Suprapubic skin (tissue), 4 donors: Measurements from ENCODE around the gene PUS7.

Source experiments
- POLR2A ChIP-seq, 2 donors: fragments of 450-650 bp; IDR thresholded peaks; one replicate each; pipeline ENCODE4 v1.6.1; 2017; ENCODE audit warnings: antibody characterized with exemption in 2 of 2, mild to moderate bottlenecking in 2 of 2, moderate library complexity in 2 of 2
- POLR2AphosphoS5 ChIP-seq, 3 donors: sonication (generic); formaldehyde crosslinking; IDR thresholded peaks; one replicate each; pipeline ENCODE4 v1.6.1; 2017; ENCODE audit warnings: antibody characterized with exemption in 3 of 3
- TF ChIP-seq, protein P1 (sequence below), 2 donors: fragments of 200-600 bp in 1 of 2; fragments of 450-650 bp in 1 of 2; sonication (generic) in 1 of 2; IDR thresholded peaks; one replicate each; pipeline ENCODE4 v1.5.1; 2016 to 2019; ENCODE audit warnings: antibody characterized with exemption in 2 of 2, mild to moderate bottlenecking in 1 of 2, moderate library complexity in 1 of 2

GRCh38 chr7:105423987-105424386, 98.1 kb downstream of the PUS7 start:
- TF ChIP-seq, protein P1, sequence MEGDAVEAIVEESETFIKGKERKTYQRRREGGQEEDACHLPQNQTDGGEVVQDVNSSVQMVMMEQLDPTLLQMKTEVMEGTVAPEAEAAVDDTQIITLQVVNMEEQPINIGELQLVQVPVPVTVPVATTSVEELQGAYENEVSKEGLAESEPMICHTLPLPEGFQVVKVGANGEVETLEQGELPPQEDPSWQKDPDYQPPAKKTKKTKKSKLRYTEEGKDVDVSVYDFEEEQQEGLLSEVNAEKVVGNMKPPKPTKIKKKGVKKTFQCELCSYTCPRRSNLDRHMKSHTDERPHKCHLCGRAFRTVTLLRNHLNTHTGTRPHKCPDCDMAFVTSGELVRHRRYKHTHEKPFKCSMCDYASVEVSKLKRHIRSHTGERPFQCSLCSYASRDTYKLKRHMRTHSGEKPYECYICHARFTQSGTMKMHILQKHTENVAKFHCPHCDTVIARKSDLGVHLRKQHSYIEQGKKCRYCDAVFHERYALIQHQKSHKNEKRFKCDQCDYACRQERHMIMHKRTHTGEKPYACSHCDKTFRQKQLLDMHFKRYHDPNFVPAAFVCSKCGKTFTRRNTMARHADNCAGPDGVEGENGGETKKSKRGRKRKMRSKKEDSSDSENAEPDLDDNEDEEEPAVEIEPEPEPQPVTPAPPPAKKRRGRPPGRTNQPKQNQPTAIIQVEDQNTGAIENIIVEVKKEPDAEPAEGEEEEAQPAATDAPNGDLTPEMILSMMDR (IDR thresholded peaks at IDR 0.05) = no peak
- no peak for TF ChIP-seq POLR2A (IDR thresholded peaks at IDR 0.05)
- no peak for TF ChIP-seq POLR2AphosphoS5 (IDR thresholded peaks at IDR 0.05)
